HG02642 (cell line): ENCODE data around the gene ACOT2.
A peak's percentile ranks its signal among the peaks of the same experiment; 100 is the strongest.

Experiments used
- ATAC-seq: cut with Tn5 transposase; IDR thresholded peaks from one replicate; pipeline ENCODE4 v1.9.1; 2021; ENCODE audit warnings: mild to moderate bottlenecking; ENCODE audit not compliant: unreplicated experiment, poor library complexity

ACOT2 gene

DNA sequence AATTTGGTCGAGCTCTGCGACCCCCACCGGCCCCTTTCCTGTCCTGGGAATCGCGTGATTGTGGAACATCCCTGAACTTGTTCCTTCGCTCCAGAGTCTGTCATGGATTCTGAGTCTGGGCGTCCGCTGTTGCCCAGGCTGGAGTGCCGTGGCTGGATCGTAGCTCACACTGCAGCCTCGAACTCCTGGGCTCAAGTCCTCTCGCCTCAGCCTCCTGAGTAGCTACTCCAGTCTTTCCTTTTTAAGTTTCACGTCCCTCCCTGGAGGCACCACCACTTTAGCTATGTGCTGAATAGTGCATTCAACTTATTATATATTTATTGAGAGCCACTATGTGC, 44.0 kb downstream of the ACOT2 start:
- ATAC-seq: peak; percentile 17

DNA sequence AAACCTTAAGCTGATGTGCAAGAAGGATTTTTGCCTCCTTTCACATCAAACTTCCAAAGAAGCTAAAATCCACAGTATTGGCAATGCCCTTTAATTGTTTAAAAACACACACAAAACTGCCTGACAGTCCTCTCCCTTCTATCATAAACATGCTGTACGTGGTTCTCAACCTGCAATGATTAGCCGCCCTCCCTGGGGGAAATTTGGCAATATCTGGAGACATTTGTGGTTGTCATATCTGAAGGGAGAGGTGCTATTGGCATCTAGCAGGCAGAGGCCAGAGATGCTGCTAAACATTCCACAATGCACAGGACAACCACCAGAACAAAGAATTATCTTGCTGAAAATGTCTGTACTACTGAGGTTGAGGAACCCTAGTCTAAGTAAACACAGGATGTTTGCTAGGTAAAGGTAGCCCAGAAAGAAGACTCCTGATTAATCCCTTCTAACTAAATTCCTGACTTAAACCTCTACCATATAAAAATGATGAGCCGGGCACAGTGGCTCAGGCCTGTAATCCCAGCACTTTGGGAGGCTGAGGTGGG, 44.5 kb downstream of the ACOT2 start:
- no peak for ATAC-seq

DNA sequence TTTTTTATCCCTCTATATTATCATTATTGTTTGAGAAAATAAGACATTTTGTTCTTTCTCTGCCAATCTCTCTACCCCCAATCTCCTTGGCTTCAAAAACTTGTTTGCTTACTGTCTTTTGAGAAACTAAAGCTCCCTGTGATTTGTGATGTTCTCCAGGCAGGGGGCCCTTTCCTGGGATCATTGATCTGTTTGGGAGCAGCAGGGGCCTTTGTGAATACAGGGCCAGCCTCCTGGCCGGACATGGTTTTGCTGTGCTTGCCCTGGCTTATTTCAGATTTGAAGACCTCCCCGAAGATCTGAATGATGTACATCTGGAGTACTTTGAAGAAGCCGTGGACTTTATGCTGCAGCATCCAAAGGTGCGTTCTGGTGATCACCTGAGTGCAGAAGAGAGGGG, 47.8 kb downstream of the ACOT2 start:
- no peak for ATAC-seq

DNA sequence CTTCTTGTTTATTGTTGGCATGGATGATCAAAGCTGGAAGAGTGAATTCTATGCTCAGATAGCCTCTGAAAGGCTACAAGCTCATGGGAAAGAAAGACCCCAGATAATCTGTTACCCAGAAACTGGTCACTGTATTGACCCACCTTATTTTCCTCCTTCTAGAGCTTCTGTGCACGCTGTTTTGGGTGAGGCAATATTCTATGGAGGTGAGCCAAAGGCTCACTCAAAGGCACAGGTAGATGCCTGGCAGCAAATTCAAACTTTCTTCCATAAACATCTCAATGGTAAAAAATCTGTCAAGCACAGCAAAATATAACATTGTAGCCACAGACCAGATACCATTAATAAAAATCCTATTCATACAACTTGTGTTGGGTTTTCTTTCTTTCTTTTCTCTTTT, 50.5 kb downstream of the ACOT2 start:
- ATAC-seq: no peak

DNA sequence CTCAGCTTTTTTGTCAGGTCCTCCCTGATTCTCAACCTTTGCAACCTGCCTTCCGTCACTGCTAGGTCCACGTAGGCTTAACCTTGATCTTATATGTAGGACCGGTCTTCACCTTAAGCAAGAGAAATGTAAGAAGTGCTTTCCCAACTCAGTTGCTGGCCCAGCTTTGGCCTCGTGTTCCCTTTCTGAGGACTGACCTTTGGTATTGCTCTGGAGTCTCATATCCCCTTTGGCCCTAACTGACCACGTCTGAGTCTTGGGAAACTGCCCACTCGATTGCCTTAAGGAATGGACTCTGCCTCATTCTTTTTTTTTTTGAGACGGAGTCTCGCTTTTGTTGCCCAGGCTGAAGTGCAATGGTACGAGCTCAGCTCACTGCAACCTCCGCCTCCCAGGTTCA, 51.3 kb downstream of the ACOT2 start:
- no peak for ATAC-seq

DNA sequence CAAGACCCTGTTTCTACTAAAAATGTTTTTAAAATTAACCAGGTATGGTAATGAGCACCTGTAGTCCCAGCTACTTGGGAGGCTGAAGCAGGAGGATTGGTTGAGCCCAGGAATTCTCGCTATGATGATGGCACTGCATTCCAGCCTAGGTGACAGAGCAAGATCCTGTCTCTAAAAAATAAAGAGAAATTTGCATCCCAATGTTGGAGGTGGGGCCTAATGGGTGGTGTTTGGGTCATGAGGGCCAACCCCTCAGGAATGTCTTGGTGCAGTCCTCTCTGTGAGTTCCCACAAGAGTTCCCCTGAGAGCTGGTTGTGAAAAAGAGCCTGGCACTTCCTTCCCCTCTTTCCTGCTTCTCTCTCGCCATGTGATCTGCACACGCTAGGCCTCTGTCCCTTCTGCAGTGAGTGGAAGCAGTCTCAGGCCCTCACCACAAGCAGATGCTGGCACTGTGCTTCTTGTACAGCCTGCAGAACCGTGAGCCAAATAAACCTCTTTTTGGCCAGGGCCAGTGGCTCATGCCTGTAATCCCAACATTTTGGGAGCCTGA, 54.6 kb downstream of the ACOT2 start:
- ATAC-seq: no peak
